ENCODE measurements around the gene CADM1.

CADM1 gene

DNA sequence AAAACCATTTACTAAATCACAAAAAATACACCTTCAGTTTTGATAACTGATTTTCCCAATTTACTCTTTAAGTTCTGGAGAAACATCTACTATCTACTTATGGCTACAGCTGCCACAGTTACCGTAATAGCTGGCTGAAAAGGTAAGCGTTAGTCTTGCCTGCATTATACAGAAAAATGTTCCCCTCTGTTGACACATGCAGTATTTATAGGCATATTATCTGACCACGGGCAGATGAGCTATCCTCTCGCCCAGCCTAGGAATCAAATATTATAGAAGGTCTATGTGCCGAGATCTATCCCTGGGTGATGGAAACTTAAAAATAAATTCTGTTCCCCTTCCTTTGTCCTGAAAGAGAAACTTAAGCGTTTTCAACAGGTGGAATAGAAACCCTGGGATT, 283.8 kb downstream of the CADM1 start:
- Histone ChIP-seq H3K4me1 (ENCODE audit: control insufficient read depth in 1 of 2, insufficient read depth in 1 of 2, low read depth in 1 of 2, low read length in 1 of 2) (no peaks in the 10 kb centered on the region), H3K4me3 (ENCODE audit: low read depth in 1 of 2, low read length in 1 of 2) (no peak overlapping the region), H3K9me3 (no peaks in the 10 kb centered on the region), H3K27ac (no peak overlapping the region), H3K36me3 (no peaks in the 10 kb centered on the region), H3K27me3 (no peaks in the 10 kb centered on the region)
- TF ChIP-seq, protein P1, sequence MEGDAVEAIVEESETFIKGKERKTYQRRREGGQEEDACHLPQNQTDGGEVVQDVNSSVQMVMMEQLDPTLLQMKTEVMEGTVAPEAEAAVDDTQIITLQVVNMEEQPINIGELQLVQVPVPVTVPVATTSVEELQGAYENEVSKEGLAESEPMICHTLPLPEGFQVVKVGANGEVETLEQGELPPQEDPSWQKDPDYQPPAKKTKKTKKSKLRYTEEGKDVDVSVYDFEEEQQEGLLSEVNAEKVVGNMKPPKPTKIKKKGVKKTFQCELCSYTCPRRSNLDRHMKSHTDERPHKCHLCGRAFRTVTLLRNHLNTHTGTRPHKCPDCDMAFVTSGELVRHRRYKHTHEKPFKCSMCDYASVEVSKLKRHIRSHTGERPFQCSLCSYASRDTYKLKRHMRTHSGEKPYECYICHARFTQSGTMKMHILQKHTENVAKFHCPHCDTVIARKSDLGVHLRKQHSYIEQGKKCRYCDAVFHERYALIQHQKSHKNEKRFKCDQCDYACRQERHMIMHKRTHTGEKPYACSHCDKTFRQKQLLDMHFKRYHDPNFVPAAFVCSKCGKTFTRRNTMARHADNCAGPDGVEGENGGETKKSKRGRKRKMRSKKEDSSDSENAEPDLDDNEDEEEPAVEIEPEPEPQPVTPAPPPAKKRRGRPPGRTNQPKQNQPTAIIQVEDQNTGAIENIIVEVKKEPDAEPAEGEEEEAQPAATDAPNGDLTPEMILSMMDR (IDR thresholded peaks at IDR 0.05): no peak

- Histone ChIP-seq H3K4me3 (ENCODE audit: low read depth in 1 of 2, low read length in 1 of 2) (no peak overlapping the region), H3K9me3 (no peaks in the 10 kb centered on the region), H3K27me3 (no peaks in the 10 kb centered on the region), H3K36me3 (no peaks in the 10 kb centered on the region), H3K27ac (no peak overlapping the region), H3K4me1 (ENCODE audit: control insufficient read depth in 1 of 2, insufficient read depth in 1 of 2, low read depth in 1 of 2, low read length in 1 of 2) (no peaks in the 10 kb centered on the region)
- TF ChIP-seq, protein P1 (IDR thresholded peaks at IDR 0.05): no peak
Observed at GRCh38 chr11:115219376-115219775, 284.8 kb downstream of the CADM1 start.

- Histone ChIP-seq H3K36me3 (no peaks in the 10 kb centered on the region), H3K27ac (no peak overlapping the region), H3K4me3 (ENCODE audit: low read depth in 1 of 2, low read length in 1 of 2) (no peak overlapping the region), H3K9me3 (no peaks in the 10 kb centered on the region), H3K27me3 (no peaks in the 10 kb centered on the region), H3K4me1 (ENCODE audit: control insufficient read depth in 1 of 2, insufficient read depth in 1 of 2, low read depth in 1 of 2, low read length in 1 of 2) (no peaks in the 10 kb centered on the region)
- TF ChIP-seq, protein P1 (IDR thresholded peaks at IDR 0.05): no peak
Observed at GRCh38 chr11:115217726-115218311, 286.4 kb downstream of the CADM1 start.

DNA sequence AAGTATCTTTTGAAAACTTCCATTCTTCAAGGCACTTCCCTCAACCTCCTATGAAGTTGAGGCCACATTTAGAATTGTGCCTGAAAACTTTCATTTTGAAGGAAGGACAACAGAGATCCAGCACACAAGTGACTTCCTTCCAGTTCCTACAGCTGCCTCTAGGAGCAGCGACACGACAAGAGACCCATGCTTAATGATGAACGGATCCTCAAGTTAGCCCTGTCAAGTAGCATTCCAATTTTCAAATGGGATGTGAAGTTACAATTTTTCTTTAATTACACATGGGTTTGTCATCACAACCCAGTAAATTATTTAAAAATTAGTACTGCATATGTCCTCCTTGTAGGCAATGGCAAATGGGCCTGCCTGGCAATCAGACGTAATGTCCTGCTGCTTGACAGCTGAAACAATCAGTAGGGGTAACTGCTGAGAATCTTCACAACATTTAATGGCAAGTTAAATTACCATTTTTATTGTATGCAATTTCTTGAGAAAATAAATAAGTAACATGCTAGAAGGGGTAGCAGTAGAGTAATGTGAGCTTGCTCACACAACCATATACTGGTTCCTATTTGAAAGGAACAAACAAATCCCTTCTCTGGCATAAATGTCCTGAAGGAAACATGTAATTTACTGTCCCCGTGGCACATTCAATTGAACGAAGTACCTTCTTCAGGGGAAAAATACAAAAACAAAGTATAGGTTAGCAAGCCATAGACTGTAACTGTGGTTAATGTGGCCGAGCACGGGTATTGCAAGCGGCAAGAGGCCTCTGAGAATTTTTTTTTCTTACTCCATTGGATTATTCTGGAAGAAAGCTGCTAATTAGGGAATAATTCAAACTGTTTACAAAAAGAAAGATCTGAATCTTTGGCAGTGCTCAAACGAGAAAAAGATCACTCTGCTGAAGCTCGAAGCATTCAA, 288.3 kb downstream of the CADM1 start:
- H3K27me3 ChIP-seq: no peaks in the 10 kb centered on the region
- no peaks in the 10 kb centered on the region for H3K4me1 ChIP-seq (ENCODE audit: control insufficient read depth in 1 of 2, insufficient read depth in 1 of 2, low read depth in 1 of 2, low read length in 1 of 2)
- TF ChIP-seq, protein P1 (IDR thresholded peaks at IDR 0.05): no peak
- H3K9me3 ChIP-seq: no peaks in the 10 kb centered on the region
- H3K27ac ChIP-seq: no peak overlapping the region
- no peak overlapping the region for H3K4me3 ChIP-seq (ENCODE audit: low read depth in 1 of 2, low read length in 1 of 2)
- H3K36me3 ChIP-seq: no peaks in the 10 kb centered on the region

DNA sequence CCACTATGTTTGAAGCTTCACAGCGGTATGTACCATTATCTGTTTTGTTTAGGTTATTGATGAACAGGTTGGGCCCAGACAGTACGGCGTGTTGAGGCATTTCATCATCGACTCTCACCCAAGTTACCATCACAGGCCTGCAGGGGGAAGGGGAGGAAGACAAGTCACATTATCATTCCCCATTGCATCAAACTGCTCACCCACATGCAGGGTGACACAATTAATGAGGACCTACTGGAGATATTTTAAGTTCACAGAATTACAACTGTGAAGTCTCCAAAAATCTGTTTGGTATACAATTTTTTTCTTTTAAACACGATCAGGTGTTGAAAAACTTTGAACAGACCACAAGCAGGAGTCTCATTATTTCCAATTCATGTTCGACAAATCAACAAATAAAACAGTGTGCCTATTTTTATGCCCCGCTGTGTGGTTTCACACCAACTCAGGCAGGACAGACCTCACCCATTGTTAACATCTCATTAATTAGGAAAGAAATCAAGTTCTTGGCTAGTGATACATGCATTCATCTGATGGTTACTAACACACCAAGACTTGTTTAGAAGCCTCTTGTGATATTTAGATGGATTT, 289.5 kb downstream of the CADM1 start:
- H3K4me1 ChIP-seq (ENCODE audit: control insufficient read depth in 1 of 2, insufficient read depth in 1 of 2, low read depth in 1 of 2, low read length in 1 of 2): no peaks in the 10 kb centered on the region
- no peaks in the 10 kb centered on the region for H3K9me3 ChIP-seq
- H3K4me3 ChIP-seq (ENCODE audit: low read depth in 1 of 2, low read length in 1 of 2): no peak overlapping the region
- H3K27ac ChIP-seq: no peak overlapping the region
- TF ChIP-seq, protein P1 (IDR thresholded peaks at IDR 0.05): no peak
- no peaks in the 10 kb centered on the region for H3K27me3 ChIP-seq
- no peaks in the 10 kb centered on the region for H3K36me3 ChIP-seq
